Upper lobe of left lung (tissue), 6 donors: ENCODE data around the gene SLC26A3. TPM values are rescaled to one million over a fixed set of nuclear protein-coding genes. Genes with fewer than 3 reads are reported as not detected.

Source experiments
- ATAC-seq, 2 donors: fragments of 200-7000 bp; cut with Tn5 transposase; one replicate each; pipeline ENCODE4 v1.9.1; 2022; ENCODE audit warnings: mild to moderate bottlenecking in 2 of 2, moderate library complexity in 2 of 2; ENCODE audit not compliant: low FRiP score in 2 of 2
- DNase-seq, 2 donors: peaks; one replicate each; pipeline ENCODE4 v3.0.0-alpha.2; 2019 to 2020
- H3K27ac ChIP-seq, 4 donors: fragments of 200-600 bp; sonication (generic); one replicate each; pipeline ENCODE4 v1.5.1; 2016 to 2019
- H3K27me3 ChIP-seq, 4 donors: fragments of 200-600 bp; sonication (generic); one replicate each; pipeline ENCODE4 v1.5.1; 2017 to 2019
- H3K36me3 ChIP-seq, 4 donors: fragments of 200-600 bp; sonication (generic); one replicate each; pipeline ENCODE4 v1.5.1; 2016 to 2019
- H3K4me1 ChIP-seq, 4 donors: fragments of 200-600 bp; sonication (generic); one replicate each; pipeline ENCODE4 v1.5.1; 2018 to 2019
- H3K4me3 ChIP-seq, 4 donors: fragments of 200-600 bp; sonication (generic); one replicate each; pipeline ENCODE4 v1.5.1; 2017 to 2019; ENCODE audit warnings: mild to moderate bottlenecking in 2 of 4, moderate library complexity in 1 of 4
- H3K9me3 ChIP-seq, 4 donors: fragments of 200-600 bp; sonication (generic); one replicate each; pipeline ENCODE4 v1.5.1; 2018 to 2019
- EP300 ChIP-seq, 4 donors: sonication (generic); formaldehyde crosslinking; IDR thresholded peaks; one replicate each; pipeline ENCODE4 v1.5.1; 2017; ENCODE audit warnings: antibody characterized with exemption in 4 of 4, control low read depth in 2 of 4
- POLR2A ChIP-seq, 4 donors: fragments of 450-650 bp; IDR thresholded peaks; one replicate each; pipeline ENCODE4 v1.5.1; 2016 to 2017; ENCODE audit warnings: antibody characterized with exemption in 4 of 4, mild to moderate bottlenecking in 2 of 4
- POLR2AphosphoS5 ChIP-seq, 2 donors: sonication (generic); formaldehyde crosslinking; IDR thresholded peaks; one replicate each; pipeline ENCODE4 v1.5.1; 2017; ENCODE audit warnings: antibody characterized with exemption in 2 of 2
- WGBS, 2 donors: methylation state at CpG; one replicate each; pipeline ENCODE4 v1.1.5; 2017 to 2018; 5-methylcytosine and 5-hydroxymethylcytosine counted together
- total RNA-seq, 6 donors: library from RNA; depleted of rRNA in 4 of 6; stranded (reverse); fragments of >200 nt in 4 of 6; gene quantifications; one replicate each; pipeline versions ENCODE4 v1.1.0 to v1.2.1, GENCODE V29; 2016 to 2021
- TF ChIP-seq, protein P1 (sequence below), 6 experiments: fragments of 450-650 bp in 4 of 6; fragments of 200-600 bp in 2 of 6; sonication (generic) in 2 of 6; IDR thresholded peaks; one replicate each; pipeline ENCODE4 v1.5.1; 2016 to 2019; ENCODE audit warnings: antibody characterized with exemption in 6 of 6
- donor health status: DM: no; HTN: no; CAD: no; lungs with moderate emphysema.
- donor health status: DM: no; HTN: yes; CAD: no; lungs with severe emphysema.

The SLC26A3 gene
- total RNA-seq, 6 donors from 2014 or later, result 0.43 to 5.4 (median 0.67) TPM; not detected in 3

DNA sequence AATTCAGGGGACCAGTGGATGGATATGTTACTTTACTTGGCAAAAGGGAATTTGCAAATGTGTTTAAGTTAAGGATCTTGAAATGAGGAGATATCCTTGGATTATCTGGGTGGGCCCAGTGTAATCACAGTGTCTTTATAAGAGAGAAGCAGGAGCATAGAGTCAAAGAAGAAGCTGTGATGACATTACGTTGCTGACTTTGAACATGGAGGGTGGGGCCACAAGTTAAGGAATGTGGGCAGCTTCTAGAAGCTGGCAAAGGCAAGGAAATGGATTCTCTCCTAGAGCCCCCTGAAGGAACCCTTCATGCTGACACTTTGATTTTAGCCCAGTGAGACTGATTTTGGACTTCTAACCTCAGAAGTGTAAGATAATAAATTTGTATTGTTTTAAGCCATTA, 21.8 kb upstream of the SLC26A3 start:
- no peak overlapping the region for H3K27ac ChIP-seq
- H3K4me3 ChIP-seq, result no peak overlapping the region
- WGBS, 2 donors, result 84 to 85% methylated on average over 1 of the region's 1 CpG
- no peak for ATAC-seq
- H3K9me3 ChIP-seq, result no peaks in the 10 kb centered on the region
- no peaks in the 10 kb centered on the region for H3K27me3 ChIP-seq
- DNase-seq, result no peak
- TF ChIP-seq POLR2AphosphoS5 (IDR thresholded peaks at IDR 0.05) (no peak), EP300 (IDR thresholded peaks at IDR 0.05) (no peak), POLR2A (IDR thresholded peaks at IDR 0.05) (no peak)
- TF ChIP-seq, protein P1, sequence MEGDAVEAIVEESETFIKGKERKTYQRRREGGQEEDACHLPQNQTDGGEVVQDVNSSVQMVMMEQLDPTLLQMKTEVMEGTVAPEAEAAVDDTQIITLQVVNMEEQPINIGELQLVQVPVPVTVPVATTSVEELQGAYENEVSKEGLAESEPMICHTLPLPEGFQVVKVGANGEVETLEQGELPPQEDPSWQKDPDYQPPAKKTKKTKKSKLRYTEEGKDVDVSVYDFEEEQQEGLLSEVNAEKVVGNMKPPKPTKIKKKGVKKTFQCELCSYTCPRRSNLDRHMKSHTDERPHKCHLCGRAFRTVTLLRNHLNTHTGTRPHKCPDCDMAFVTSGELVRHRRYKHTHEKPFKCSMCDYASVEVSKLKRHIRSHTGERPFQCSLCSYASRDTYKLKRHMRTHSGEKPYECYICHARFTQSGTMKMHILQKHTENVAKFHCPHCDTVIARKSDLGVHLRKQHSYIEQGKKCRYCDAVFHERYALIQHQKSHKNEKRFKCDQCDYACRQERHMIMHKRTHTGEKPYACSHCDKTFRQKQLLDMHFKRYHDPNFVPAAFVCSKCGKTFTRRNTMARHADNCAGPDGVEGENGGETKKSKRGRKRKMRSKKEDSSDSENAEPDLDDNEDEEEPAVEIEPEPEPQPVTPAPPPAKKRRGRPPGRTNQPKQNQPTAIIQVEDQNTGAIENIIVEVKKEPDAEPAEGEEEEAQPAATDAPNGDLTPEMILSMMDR (IDR thresholded peaks at IDR 0.05), result no peak
- H3K4me1 ChIP-seq, result no peaks in the 10 kb centered on the region
- no peaks in the 10 kb centered on the region for H3K36me3 ChIP-seq

DNA sequence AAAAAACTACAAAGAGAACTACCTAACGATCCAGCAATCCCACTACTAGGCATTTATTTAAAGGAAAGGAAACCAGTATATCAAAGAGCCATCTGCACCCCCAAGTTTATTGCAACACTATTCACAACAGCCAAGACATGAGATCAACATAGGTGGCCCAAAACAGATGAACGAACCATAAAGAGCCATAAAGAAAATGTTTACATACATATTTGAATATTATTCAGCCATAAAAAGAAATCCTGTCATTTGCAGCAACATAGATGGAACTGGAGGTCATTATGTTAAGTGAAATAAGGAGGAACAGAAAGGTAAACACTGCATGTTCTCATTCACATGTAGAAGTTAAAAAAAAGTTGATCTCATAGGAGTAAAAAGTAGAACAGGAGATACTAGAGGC, 15.6 kb upstream of the SLC26A3 start:
- no peaks in the 10 kb centered on the region for H3K4me1 ChIP-seq
- H3K9me3 ChIP-seq, result no peaks in the 10 kb centered on the region
- no peaks in the 10 kb centered on the region for H3K36me3 ChIP-seq
- TF ChIP-seq POLR2AphosphoS5 (IDR thresholded peaks at IDR 0.05) (no peak), EP300 (IDR thresholded peaks at IDR 0.05) (no peak), POLR2A (IDR thresholded peaks at IDR 0.05) (no peak)
- TF ChIP-seq, protein P1 (IDR thresholded peaks at IDR 0.05), result no peak
- no peak overlapping the region for H3K4me3 ChIP-seq
- no peak for ATAC-seq
- H3K27me3 ChIP-seq, result no peaks in the 10 kb centered on the region
- no peak for DNase-seq
- H3K27ac ChIP-seq, result no peak overlapping the region
- 69 to 72% methylated on average over 2 of the region's 2 CpGs for WGBS, 2 donors

GRCh38 chr7:107816011-107816566, 13.1 kb upstream of the SLC26A3 start:
- WGBS, 2 donors, result 65 to 73% methylated on average over 6 of the region's 6 CpGs
- no peak for DNase-seq

GRCh38 chr7:107815254-107815882, 12.3 kb upstream of the SLC26A3 start:
- Histone ChIP-seq H3K36me3 (no peaks in the 10 kb centered on the region), H3K9me3 (no peaks in the 10 kb centered on the region), H3K4me1 (no peaks in the 10 kb centered on the region), H3K4me3 (no peak overlapping the region), H3K27me3 (no peaks in the 10 kb centered on the region), H3K27ac (no peak overlapping the region)
- WGBS, 2 donors, result 50 to 62% methylated on average over 4 of the region's 4 CpGs
- ATAC-seq (no peak), DNase-seq (no peak)
- TF ChIP-seq, protein P1 (IDR thresholded peaks at IDR 0.05), result no peak
- TF ChIP-seq POLR2A (IDR thresholded peaks at IDR 0.05) (no peak), POLR2AphosphoS5 (IDR thresholded peaks at IDR 0.05) (no peak), EP300 (IDR thresholded peaks at IDR 0.05) (no peak)

More at GRCh38 chr7:107816011-107816566, 13.1 kb upstream of the SLC26A3 start:
- TF ChIP-seq, protein P1 (IDR thresholded peaks at IDR 0.05), result no peak
- no peak for TF ChIP-seq POLR2A (IDR thresholded peaks at IDR 0.05)
- no peak for TF ChIP-seq EP300 (IDR thresholded peaks at IDR 0.05)
- TF ChIP-seq POLR2AphosphoS5 (IDR thresholded peaks at IDR 0.05), result no peak
- no peaks in the 10 kb centered on the region for H3K9me3 ChIP-seq
- H3K4me1 ChIP-seq, result no peaks in the 10 kb centered on the region
- H3K4me3 ChIP-seq, result no peak overlapping the region
- ATAC-seq, result no peak
- H3K27me3 ChIP-seq, result no peaks in the 10 kb centered on the region
- no peaks in the 10 kb centered on the region for H3K36me3 ChIP-seq
- no peak overlapping the region for H3K27ac ChIP-seq

- WGBS, 2 donors, result 73 to 92% methylated on average over 3 of the region's 3 CpGs
- no peak for DNase-seq
- no peak for ATAC-seq
Observed at GRCh38 chr7:107813524-107813923, 10.5 kb upstream of the SLC26A3 start.

More at GRCh38 chr7:107813524-107813923, 10.5 kb upstream of the SLC26A3 start:
- no peaks in the 10 kb centered on the region for H3K9me3 ChIP-seq
- no peaks in the 10 kb centered on the region for H3K4me1 ChIP-seq
- H3K4me3 ChIP-seq, result no peak overlapping the region
- no peak overlapping the region for H3K27ac ChIP-seq
- TF ChIP-seq EP300 (IDR thresholded peaks at IDR 0.05), result no peak
- TF ChIP-seq, protein P1 (IDR thresholded peaks at IDR 0.05), result no peak
- TF ChIP-seq POLR2A (IDR thresholded peaks at IDR 0.05), result no peak
- TF ChIP-seq POLR2AphosphoS5 (IDR thresholded peaks at IDR 0.05), result no peak
- H3K27me3 ChIP-seq, result no peaks in the 10 kb centered on the region
- no peaks in the 10 kb centered on the region for H3K36me3 ChIP-seq
